Measurements from ENCODE around the gene EBLN2.

DNA sequence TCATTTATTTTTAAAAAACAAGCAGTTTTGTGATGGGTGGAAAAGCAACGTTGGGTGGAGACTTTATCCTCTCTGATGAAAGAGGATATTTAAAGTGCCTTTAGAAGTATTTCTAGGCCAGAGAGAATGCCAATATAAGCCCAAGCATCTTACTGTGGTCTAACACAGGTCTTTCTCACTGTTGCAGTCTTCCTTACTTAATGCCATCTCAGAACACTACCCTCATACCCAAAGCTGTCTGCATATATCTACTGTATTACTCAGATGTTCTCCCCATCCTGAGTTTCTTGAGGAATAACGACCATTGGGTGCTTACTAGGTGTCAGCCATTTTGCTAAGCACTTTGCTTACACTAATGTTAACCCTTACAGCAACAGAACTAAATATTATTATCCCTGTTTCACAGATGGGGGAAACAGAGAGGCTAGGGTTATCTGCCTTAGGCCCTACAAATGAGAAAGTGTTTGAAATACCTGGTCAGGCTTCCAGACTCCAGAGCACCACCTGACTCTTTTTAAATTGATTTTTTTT, 29.8 kb upstream of the EBLN2 start:
- TF ChIP-seq, protein P1, sequence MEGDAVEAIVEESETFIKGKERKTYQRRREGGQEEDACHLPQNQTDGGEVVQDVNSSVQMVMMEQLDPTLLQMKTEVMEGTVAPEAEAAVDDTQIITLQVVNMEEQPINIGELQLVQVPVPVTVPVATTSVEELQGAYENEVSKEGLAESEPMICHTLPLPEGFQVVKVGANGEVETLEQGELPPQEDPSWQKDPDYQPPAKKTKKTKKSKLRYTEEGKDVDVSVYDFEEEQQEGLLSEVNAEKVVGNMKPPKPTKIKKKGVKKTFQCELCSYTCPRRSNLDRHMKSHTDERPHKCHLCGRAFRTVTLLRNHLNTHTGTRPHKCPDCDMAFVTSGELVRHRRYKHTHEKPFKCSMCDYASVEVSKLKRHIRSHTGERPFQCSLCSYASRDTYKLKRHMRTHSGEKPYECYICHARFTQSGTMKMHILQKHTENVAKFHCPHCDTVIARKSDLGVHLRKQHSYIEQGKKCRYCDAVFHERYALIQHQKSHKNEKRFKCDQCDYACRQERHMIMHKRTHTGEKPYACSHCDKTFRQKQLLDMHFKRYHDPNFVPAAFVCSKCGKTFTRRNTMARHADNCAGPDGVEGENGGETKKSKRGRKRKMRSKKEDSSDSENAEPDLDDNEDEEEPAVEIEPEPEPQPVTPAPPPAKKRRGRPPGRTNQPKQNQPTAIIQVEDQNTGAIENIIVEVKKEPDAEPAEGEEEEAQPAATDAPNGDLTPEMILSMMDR (IDR thresholded peaks at IDR 0.05; ENCODE audit: low read length): no peak
- TF ChIP-seq EZH2 (IDR thresholded peaks at IDR 0.05; ENCODE audit: borderline replicate concordance, low read length): no peak

Measured in OCI-LY1 (cell line).